Measurements from ENCODE around the gene TGFB1I1. TPM values are rescaled to one million over a fixed set of nuclear protein-coding genes. Genes with fewer than 3 reads are reported as not detected.
A peak's percentile ranks its signal among the peaks of the same experiment; 100 is the strongest.

TGFB1I1 gene
- total and polyA plus RNA-seq, 2 of the 4 experiments (the other 2 are of a cell fraction), result 24.9 to 128 TPM

DNA sequence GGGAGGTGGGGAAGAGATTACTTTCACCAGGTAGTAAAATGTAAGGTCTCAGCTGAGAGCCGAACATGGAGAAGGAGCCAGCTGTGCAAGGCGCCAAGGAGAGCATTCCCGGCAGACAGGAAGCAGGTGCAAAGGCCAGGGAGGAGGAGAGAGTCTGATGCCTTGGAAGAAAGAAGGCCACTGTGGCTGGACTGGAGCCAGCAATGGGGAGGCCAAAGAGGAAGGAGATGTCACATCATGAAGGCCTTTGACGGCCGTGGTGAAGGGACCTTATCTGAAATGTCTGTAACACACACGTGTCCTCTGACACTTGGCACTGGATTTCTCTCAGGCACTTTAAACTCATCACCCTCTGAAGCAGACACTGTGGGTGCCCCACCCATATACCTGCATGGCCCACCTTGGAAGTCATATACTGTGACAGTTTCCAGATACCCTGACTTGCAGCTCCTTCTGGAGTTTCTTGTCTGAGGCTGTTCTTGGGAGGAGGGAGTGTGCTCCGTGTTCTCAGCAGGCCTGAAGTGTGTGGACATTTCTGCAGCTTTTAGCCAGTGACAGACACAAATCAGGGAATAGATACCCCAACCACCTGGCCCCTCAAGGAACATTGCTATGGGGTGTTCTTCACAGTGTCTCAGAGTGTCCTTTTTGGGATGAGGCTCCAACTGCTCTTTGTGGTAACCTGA, 9.0 kb downstream of the TGFB1I1 start:
- Histone ChIP-seq H3K4ac (ENCODE audit: low read depth, low read length) (no peak overlapping the region), H3K9me1 (ENCODE audit: insufficient read depth, low read length) (peaks cover 10% of the 10 kb centered on the region), H3K23ac (ENCODE audit: low read depth, low read length) (no peak overlapping the region), H3K9ac (ENCODE audit: low read depth, low read length) (no peak overlapping the region), H3K4me1 (ENCODE audit: control insufficient read depth, insufficient read depth, low read length) (no peaks in the 10 kb centered on the region), H3K27me3 (ENCODE audit: control insufficient read depth, insufficient read depth, low read length) (peaks cover 3% of the 10 kb centered on the region; the same call in 1 of the 2 replicates), H4K20me1 (ENCODE audit: insufficient read depth, low read length) (peaks cover 31% of the 10 kb centered on the region), H3K27ac (ENCODE audit: insufficient read depth, low read length) (no peak overlapping the region), H2AFZ (replicated peaks; ENCODE audit: low read length, poor library complexity) (peak overlapping the region; percentile 59), H2BK20ac (ENCODE audit: low read depth, low read length) (no peak overlapping the region), H2BK5ac (ENCODE audit: low read depth, low read length, poor library complexity, severe bottlenecking) (no peak overlapping the region), H2BK120ac (ENCODE audit: low read depth, low read length) (no peak overlapping the region), H4K5ac (ENCODE audit: low read depth, low read length) (no peak overlapping the region), H3K56ac (ENCODE audit: extremely low read depth, insufficient read depth, low read length) (no peak overlapping the region), H2AK5ac (ENCODE audit: low read depth, low read length) (no peak overlapping the region), H4K91ac (ENCODE audit: insufficient read depth, low read depth, low read length) (no peak overlapping the region), H2BK15ac (ENCODE audit: low read depth, low read length) (no peak overlapping the region), H3K18ac (ENCODE audit: low read depth, low read length) (no peak overlapping the region), H2AK9ac (replicated peaks; ENCODE audit: low read depth, low read length, poor library complexity) (no peak overlapping the region), H3K4me3 (ENCODE audit: insufficient read depth, low read depth, low read length) (no peak overlapping the region), H3K36me3 (ENCODE audit: control insufficient read depth, insufficient read depth, low read length) (peaks cover 31% of the 10 kb centered on the region), H3K79me1 (ENCODE audit: low read depth in 1 of 2, low read length in 2 of 2) (peaks cover 4 to 19% of the 10 kb centered on the region in 2 experiments; a peak in 2 of 4 replicates), H3K9me3 (ENCODE audit: control insufficient read depth, insufficient read depth, low read length) (no peaks in the 10 kb centered on the region), H3K4me2 (ENCODE audit: low read depth, low read length) (no peak overlapping the region), H3K14ac (replicated peaks; ENCODE audit: low read depth, low read length) (no peak overlapping the region), H4K8ac (ENCODE audit: low read depth in 2 of 2, low read length in 2 of 2) (no peak overlapping the region)
- intact Hi-C loops (cut with micrococcal nuclease) (no loop called here), in situ Hi-C loops (cut with MboI; ENCODE audit: low sequenced_read_pairs) (no loop called here), dilution Hi-C loops (cut with HindIII; ENCODE audit: low sequenced_read_pairs, unreplicated experiment) (no loop called here)
- POLR2A ChIA-PET (ENCODE audit: unreplicated experiment), result no interaction called here
- CTCF ChIA-PET, result interaction anchor here (2.2 kb wide), 1 partner anchor 8 kb away, joined by 6 read pairs; no protein-coding TSS in a partner anchor
- 40% methylated on average over 3 of the region's 7 CpGs; no CpG with 5 or more reads in 1 of the 2 experiments for WGBS, 2 experiments (ENCODE audit: extremely low coverage in 2 of 2, insufficient read length in 1 of 2)
- TF ChIP-seq POLR2A (IDR thresholded peaks at IDR 0.05; ENCODE audit: low read depth, low read length) (no peak), RFX5 (IDR thresholded peaks at IDR 0.05; ENCODE audit: low read depth, low read length) (no peak), SMC3 (IDR thresholded peaks at IDR 0.05; ENCODE audit: low read depth, low read length) (no peak), MAFK (IDR thresholded peaks at IDR 0.05; ENCODE audit: low read depth, low read length) (no peak), MAZ (IDR thresholded peaks at IDR 0.05; ENCODE audit: borderline replicate concordance, low read depth, low read length) (no peak), RAD21 (IDR thresholded peaks at IDR 0.05; ENCODE audit: low read length) (no peak), NFE2L2 (IDR thresholded peaks at IDR 0.05; ENCODE audit: low read depth, low read length) (no peak), FOS (IDR thresholded peaks at IDR 0.05; ENCODE audit: low read depth, low read length) (no peak), BHLHE40 (IDR thresholded peaks at IDR 0.05; ENCODE audit: low read depth, low read length) (no peak)
- ATAC-seq (ENCODE audit: low read depth) (no peak), DNase-seq (no peak)
- no TSS peak for BruUV-seq (replicated peaks)
